ENCODE measurements around the gene HSPB6.

HSPB6 gene

DNA sequence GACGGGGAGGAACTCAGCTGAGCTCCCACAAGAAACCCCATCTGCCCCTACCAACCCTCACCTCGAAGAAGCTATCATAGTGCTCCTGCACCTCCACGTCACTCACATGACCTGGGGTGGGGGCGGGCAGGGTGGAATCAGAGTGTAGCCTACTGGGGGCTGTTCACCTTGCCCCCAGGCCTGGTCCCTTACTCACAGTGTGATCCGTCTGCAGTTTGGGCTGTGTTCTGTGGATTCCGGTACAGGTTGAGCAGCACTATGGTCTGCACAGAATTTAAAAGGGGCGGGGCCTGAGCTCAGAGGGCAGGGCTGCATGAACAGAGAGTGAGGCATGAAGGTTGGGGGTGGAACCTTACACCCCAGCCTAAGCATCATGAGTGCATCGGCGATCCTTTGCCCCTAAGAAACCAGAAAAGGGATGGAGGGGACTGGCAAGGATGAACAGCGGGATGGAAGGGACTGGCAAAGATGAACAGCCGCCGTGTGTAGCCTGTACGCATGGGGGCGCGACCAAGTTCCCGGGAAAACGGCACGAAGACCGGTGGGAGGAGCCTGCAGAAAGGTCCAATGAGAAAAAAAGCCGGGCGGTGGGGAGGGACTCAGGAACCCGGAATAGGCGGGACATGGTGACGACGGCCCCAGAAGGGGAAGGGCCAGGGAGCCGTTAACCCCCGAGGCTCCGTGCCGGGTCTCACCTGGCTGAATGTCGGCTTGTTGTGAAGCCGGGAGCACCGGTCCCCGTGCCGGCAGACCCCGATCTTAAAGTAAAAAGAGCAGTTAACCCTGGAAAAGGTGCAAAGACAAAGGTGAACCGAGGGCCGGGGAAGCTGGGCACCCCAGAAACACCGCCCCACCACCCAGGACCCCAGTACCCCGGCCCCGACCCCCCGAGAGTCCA lies 12.2 kb downstream of the HSPB6 start:
- peak; percentile 99 for DNase-seq

DNA sequence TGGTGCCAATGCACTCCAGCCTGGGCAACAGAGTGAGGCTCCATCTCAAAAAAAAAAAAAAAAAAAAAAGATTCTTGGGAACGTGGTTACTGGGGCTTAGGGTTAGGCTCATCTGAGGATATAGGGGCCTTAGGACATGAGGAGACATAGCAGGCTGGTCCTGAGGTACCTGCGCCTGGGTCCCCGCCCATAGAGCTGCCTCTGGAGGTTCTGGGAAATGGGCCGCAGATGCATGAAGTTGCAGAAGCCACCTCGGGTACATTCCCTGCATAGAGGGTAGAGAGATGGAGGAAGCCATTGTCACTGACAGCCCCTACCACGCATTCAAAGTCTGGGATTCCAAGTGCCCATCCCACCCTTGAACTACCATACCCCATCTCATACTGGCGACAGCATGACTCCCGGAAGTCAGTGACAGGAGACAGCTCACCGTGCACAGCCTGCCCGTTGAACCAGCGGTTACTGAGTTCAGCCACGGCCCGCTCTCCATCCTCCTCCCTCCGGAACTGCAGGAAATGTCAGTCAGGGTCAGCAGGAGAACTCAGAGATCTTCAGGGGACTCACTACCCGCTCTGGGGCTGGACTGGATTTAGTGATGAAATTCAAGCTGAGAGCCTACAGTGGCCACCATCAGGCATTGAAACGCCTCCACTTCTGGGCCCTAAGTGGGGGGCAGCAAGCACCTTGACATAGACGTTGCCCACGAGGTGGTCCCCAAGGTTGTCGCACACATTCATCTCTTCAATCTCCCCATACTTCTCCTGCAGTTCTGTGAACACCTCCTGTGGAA lies 13.0 kb downstream of the HSPB6 start:
- no peak for DNase-seq

DNA sequence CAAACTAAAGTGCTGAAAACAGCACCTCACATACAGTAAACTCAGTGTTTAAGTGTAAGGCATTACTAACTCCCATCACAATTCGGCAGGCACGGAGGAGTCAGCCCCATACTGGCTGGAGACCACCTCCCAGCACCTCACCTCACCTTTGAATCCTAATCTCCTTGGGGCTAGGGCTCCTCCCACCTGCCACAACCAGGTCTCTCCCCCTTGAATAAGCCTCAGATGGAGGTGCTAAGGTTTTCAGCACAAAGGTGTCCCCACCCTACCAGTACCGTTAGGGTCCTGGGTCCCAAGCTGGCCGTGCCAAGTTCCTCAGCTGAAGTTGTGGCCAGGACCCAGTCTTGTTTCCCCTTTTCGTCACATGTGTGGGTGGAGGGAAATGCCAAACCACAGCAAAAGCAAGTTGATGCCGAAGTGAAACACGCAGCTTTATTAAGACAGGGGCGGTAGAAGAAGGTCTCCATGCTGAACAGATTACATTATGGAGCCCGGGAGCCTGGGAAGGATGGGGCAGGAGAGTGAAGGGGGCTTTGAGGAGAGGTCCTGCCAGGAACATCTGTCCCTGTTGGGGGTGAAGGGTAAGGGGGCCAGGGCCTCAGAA lies 14.6 kb downstream of the HSPB6 start, which contains the start of gene IGFLR1:
TSS of gene IGFLR1 (minus strand) at position 332 of the 604 bp plus-strand sequence. CDS start 1,272 bp downstream, outside the sequence.
- DNase-seq: peak; percentile 86

DNA sequence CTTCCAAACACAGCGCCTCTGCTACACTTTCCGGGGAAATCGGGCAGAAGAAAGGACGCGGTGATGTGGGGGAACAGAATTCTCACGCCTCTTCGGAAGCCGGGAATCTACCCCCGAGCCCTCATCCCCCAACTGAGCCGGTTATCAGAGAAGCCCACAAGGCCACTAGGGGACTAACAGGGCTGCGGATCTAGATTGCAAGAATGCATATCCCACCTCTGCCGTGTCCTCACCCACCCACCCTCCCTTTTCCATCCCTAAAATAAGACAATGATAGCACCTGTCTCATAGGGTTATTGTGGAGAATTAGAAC lies 15.7 kb downstream of the HSPB6 start:
- no peak for DNase-seq

DNA sequence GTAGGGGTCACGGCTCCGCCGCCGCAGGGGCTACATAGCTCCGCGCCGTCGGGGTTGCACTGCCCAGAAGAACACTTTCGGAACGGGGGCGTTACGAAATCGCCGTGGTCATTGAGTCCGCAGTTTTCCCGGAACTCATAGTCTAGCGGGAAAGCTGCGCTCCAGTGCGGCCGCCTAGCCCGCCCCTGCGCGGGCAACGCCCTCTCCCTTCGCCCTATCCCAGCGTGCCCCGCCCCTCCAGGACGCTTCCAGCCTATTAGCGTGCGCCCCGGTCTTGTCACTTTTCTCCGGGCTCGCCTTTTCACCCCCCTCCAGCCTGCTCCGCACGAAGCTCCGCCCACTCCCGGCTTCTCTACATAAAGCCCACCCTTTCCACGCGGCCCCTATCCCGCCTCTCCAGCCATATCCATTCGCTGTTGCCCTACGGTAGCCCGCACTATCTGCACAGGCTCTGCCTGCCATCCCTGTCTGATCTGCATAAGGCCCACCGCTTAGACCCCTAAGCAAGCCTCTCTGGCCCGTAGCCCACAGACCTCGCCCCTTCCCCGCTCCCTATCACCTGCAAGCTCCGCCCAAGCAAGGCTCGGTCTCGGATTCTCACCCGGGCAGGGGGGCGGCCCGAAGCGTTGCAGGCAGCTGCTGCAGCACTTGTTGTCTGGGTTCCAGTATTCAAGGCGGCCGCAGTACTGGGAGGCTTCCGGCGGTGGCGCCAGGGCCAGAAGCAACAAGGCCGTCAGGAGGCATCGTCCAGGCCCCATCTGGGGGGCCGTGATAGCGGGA lies 16.2 kb downstream of the HSPB6 start:
- DNase-seq: peak; percentile 100

DNA sequence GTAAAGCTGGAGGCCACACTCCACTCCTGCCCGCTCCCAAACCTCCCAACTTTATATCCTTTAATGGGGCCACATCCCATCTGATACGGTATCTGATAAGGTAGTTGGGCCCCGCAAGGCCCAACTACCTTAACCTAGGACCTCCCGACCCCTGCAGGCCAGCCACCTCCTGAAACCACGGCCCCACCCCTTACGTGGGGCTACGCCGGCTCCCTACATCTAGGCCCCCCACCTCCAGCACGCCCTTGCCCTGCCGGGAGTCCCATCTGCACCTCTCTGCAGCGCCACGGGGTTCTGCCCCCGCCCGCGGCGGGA lies 16.8 kb downstream of the HSPB6 start:
- no peak for DNase-seq

DNA sequence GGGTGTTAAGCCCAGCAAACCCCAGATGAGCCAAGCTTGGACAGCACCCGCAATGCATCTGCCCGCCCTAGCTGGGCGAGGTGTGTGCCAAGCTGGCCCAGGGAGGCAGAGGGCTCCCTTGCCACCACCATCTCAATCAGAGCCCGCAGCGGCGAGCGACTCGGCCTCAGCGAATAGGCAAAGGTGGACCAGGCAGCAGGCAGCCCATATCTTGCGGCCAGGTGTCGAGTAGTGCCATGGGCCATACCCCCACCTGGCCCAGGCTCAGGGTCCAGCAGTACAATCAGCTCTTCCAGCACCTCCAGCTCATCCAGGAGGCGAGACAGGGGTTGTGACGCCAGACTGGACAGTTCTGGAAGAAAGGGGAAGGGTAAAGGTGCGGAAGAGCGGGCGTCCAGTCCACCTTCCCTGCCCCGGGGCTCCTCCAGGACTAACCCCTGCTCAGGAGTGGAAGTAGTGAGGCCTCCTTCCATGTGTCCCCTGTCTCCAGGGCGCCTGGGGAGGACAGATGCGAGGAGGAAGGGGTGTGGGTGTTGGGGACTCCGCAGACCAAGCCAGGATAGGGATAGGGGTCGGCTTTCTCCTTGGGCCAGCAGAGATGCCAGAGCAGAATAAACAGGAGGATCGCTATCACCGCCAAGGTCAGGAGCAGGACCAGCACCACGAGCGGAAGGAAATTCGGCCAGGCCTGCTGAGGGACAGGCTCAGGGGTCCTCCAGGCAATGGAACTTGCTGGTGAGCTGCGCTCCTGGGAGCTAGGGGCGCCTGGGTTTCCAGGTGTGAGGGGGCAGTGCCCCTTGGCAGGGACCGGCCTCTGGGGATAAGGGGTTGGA lies 17.3 kb downstream of the HSPB6 start:
- DNase-seq: no peak

DNA sequence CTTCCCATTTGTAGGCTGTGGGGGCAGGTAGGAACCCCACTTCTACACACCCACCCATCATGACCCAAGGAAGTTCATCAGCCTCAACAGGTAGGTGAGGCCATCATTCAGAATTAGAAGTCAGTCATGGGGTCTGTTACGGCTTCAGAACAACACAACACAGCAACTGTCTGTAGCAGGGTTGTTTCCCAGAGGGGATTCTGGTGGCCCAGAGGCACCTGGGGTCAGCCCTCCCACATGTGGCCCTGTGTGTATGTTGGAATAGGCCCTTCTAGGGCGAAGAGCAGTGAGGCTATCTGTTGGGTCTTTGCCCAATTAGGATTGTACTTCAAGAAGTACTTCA lies 18.0 kb downstream of the HSPB6 start:
- DNase-seq: no peak

DNA sequence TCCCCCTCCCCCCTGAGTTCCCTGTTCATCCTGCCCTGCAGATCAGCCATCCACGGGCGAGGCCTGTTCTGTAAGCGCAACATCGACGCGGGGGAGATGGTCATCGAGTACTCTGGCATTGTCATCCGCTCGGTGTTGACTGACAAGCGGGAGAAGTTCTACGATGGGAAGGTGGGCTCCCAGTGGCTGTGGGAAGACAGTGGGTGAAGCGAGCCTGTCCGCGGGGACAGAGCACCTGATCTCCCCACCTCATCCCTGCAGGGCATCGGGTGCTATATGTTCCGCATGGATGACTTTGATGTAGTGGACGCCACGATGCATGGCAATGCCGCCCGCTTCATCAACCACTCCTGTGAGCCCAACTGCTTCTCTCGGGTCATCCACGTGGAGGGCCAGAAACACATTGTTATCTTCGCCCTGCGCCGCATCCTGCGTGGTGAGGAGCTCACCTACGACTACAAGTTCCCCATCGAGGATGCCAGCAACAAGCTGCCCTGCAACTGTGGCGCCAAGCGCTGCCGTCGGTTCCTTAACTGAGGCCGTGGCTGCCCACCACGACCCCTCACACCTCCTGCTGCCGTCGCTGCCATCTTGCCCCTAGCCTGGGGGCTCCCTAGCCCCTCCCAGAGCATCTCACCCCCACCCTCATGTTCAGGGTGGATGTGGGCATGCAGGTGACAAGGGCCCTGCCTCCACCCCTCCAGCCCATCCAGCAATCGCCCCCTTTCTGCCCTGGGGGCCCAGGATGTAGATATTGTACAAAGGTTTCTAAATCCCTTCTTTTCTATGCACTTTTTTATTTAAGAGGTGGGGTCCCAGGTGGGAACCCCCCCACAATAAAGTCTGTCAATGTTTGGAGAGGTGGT lies 18.6 kb downstream of the HSPB6 start:
- DNase-seq: no peak

DNA sequence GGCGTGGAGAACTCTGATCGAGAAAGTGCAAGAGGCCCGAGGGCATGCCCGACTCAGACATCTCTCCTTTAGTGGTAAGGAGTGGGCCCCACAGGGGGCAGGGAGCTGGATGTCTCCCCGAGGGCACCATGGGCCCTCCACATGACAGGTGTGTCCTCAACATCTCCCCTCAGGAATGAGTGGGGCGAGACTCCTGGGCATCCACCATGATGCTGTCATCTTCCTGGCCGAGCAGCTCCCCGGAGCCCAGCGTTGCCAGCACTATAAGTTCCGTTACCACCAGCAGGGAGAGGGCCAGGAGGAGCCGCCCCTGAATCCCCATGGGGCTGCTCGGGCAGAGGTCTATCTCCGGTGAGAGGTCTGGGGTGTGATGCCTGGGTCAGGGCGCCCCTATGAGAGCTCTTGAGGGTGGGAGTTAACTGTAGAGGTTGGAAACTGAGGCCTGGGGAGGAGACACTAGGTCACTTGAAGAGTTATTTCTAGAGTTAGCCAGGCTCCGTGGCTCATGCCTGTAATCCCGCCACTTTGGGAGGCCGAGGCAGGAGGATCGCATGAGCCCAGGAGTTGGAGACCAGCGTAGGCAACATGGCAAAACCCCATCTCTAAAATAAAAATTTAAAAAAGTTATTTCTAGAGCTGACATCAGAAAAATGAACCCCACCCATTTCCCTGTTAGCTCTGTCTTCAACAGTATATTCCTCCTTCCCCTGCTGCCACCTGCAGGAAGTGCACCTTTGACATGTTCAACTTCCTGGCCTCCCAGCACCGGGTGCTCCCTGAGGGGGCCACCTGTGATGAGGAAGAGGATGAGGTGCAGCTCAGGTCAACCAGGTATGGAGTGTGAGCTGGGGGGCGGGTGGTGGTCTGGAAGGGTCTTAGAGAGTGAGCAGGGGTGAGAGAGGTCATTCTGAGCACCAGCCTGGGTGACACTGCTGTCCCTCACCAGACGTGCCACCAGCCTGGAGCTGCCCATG lies 19.6 kb downstream of the HSPB6 start:
- no peak for DNase-seq

DNA sequence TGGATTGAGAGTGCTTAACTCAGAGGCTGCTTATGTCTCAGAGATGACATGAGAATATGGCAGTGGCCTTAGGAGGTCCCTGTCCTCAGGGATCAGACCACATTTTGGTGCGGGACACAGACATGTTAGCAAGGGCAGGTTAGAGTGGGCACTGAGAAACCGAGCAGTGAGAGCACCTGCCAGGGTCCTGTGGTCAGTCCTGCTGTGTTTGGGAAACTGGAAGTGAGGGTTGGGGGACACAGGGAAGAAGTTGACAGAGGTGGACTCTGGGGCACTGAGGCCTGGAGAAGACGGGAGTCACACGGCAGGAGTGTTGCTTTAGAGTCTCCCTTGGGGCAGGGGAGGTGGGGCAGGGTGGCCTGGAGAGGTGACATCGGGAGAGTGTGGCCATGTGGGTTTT lies 21.9 kb downstream of the HSPB6 start:
- DNase-seq: no peak

DNA sequence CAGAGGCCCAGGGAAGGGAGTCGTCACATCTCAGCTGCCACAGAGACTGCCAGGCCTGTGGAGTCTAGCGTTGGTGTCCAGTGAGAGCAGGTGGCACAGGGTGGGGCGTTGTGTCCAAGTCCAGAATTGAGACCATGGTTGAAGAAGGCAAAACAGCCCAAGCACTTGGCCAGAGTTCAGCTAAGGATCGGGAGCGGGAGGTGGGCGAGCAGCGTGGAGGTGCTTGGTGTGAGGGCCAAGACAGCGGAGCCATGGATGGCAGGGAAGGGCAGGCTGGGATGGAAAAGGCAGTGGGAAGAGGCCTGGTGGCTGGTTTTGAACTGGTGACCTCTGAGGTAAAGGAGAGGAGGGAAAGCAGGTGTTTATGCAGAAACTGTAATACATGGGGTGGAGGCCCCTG lies 22.6 kb downstream of the HSPB6 start:
- DNase-seq: no peak

DNA sequence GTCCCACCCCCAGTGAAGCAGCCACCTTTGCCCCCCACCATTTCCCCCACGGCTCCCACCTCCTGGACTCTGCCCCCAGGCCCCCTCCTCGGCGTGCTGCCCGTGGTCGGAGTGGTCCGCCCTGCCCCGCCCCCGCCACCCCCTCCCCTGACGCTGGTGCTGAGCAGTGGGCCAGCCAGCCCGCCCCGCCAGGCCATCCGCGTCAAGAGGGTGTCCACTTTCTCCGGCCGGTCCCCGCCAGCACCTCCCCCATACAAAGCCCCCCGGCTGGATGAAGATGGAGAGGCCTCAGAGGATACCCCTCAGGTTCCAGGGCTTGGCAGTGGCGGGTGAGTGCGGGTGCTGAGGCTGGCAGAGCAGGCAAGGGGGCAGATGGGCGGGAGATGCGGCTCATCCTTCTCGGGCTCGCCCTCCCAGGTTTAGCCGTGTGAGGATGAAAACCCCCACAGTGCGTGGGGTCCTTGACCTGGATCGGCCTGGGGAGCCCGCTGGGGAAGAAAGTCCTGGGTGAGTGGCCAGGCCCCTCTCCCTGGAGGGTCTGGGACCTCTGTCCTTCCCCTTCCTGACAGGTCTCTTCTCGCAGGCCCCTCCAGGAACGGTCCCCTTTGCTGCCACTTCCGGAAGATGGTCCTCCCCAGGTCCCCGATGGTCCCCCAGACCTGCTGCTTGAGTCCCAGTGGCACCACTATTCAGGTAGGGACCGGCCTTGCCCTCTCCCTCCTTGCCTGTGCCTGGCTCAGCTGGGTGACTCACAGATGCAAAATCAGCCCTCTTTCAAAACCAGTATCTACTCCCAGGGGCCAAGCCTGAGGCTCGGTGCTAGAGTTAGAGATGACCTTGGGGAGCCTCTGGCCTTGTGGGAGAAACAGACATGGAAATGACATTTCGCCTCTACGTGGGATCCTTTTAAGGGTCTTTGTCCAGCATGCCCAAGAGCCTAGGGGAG lies 23.4 kb downstream of the HSPB6 start:
- no peak for DNase-seq

DNA sequence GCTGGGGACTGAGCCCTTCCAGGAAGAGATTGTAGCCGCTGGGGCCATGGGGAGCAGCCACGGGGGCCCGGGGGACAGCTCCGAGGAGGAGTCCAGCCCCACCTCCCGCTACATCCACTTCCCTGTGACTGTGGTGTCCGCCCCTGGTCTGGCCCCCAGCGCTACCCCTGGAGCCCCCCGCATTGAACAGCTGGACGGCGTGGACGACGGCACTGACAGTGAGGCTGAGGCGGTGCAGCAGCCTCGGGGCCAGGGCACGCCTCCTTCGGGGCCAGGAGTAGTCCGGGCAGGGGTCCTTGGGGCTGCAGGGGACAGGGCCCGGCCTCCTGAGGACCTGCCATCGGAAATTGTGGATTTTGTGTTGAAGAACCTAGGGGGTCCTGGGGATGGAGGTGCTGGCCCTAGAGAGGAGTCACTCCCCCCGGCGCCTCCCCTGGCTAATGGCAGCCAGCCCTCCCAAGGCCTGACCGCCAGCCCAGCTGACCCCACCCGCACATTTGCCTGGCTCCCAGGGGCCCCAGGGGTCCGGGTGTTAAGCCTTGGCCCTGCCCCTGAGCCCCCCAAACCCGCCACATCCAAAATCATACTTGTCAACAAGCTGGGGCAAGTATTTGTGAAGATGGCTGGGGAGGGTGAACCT lies 24.2 kb downstream of the HSPB6 start:
- DNase-seq: no peak

DNA sequence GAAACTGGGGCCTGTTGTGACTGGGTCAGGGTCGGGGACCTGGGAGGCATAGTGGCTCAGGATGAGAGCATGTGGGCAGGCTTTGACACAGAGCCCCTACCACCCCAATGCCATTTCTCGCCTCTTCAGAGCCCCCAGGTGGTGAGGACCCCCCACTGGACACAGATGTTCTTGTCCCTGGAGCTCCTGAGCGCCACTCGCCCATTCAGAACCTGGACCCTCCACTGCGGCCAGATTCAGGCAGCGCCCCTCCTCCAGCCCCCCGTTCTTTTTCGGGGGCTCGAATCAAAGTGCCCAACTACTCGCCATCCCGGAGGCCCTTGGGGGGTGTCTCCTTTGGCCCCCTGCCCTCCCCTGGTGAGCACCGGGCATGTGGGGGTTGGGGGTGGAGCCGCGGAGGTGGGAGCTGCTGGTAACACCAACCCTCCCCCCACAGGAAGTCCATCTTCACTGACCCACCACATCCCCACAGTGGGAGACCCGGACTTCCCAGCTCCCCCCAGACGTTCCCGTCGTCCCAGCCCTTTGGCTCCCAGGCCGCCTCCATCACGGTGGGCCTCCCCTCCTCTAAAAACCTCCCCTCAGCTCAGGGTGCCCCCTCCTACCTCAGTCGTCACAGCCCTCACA lies 24.9 kb downstream of the HSPB6 start:
- DNase-seq: no peak

DNA sequence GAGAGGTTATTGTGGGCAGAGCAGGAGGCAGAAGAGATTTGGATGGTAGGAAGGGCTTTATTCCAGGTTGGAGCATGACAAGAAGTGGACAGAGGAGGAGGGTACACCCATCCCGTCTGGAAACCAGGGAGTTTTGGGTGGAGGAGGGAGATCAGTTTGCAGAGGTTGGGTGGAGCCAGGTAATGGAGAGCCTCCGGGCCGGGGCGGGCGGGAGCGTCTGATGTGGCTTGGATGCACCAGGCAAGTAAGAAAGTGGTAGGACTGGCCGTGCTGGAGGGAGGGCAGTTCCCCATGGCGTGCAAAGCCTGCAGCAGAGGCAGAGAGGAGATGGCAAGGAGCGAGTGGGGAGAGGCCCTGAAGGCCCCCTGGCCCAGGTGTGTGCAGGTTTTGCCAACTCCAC lies 25.5 kb downstream of the HSPB6 start:
- no peak for DNase-seq

DNA sequence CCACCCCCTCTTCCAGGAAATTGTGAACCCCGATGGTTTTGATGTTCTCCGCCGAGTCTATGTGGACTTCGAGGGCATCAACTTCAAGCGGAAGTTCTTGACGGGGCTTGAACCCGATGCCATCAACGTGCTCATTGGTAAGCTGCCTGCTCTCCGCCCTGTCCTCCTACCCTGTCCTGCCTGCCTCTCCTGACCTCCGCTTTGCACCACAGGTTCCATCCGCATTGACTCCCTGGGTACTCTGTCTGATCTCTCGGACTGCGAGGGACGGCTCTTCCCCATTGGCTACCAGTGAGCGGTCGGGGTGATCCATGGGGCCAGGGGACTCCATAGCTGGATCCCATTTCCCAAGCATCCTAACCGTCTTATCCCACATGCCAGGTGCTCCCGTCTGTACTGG lies 26.5 kb downstream of the HSPB6 start:
- no peak for DNase-seq

DNA sequence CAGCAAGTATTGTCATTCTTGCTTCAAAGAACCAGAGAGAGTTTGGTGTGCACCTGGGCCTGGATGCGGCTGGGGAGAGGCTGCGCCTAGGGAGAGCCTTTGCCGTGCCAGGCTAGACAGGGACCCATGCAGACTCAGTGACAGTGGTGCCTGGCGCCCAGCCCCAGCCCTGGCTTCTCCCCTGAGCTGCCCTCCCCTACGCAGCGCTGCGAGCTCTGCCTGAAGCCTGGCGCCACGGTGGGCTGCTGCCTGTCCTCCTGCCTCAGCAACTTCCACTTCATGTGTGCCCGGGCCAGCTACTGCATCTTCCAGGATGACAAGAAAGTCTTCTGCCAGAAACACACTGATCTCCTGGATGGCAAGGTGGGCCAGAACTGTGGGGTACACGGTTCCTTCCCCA lies 27.1 kb downstream of the HSPB6 start:
- no peak for DNase-seq
